IPS DF 4.7 (cell line): ENCODE data around the gene PIP4K2B.
"Not testable (repeated sequence)": the region's sequence is repeated elsewhere in the genome, so short reads cannot be mapped to it uniquely, and the experiment has no call there.

Experiments
- DNase-seq: peaks from one replicate; pipeline ENCODE4 v3.0.0-alpha.2; 2013; ENCODE audit warnings: low spot score; ENCODE audit errors: extremely low read depth

Gene PIP4K2B

DNA sequence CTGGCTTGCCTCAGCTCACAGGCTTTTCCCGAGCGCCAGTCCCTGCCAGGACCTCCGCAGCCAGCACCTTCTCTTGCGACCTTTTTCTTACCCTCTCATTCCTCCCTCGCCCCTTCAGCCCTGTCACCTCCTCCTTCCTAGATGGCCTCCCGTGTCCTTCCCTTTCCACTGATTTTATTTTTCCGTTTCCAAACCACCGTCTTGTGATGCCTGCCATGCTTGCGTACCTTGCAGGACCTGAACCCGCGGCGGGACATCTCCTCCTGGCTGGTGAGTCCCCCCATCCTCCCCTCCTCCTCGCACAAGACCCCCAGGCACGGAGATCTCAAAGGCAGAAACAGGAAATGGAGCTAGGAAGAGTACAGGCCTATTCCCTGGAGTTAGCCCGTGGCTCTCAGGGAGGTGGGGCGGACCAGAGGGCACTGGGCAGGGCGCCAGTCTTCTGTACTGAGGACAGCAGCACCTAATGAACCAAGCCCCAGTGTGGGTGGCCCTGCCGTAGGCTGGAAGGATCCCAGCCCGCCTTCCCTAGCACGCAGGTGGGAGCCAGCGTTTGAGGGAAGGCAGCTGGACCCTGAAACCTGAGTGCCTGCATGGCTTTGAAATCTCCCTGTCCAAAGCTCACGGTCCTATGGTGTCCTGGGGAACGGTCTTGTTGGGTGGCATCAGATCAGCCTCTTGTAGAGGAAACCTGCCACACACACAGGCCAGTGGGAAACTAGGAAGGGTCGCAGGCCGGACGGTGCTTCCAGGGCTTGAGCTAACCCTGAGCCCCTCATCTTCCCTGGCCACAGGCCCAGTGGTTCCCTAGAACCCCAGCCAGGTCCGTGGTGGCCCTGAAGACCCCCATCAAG, 68.6 kb downstream of the PIP4K2B start:
- no peak for DNase-seq

DNA sequence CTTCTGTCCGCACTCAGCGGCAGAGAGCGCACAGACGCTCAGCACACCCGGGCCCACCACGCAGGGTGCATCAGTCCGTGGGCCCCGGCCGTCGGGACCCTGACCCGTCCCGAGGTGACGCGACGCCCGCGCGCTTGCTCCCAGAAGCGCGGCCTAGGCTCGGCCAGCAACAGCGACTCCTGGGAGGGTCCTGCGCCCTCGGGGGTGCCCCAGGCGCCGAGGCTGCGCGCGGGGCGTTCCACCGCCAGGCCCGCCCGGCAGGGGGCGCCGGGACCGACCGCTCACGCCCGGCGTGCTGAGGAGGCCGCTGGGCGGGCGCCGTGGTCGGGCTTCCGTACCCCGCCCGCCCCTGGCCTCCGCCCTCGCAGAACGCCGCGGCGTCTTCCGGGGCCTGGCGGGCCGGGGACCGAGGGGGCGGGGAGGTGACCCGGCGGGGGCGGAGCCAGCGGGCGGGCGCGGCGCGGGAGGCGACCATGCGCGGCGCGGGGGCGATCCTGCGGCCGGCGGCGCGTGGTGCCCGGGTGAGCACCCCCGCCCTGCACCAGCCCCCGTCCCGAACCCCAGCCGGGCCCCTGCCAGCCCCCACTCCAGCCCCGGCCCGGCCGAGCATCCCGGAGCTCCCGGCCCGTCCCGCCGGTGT, 69.3 kb downstream of the PIP4K2B start, which contains the start of gene CISD3:
CISD3 (plus strand) TSS at position 456 of the 640 bp plus-strand sequence; CDS start at position 474, 18 bp downstream.
- no peak for DNase-seq

DNA sequence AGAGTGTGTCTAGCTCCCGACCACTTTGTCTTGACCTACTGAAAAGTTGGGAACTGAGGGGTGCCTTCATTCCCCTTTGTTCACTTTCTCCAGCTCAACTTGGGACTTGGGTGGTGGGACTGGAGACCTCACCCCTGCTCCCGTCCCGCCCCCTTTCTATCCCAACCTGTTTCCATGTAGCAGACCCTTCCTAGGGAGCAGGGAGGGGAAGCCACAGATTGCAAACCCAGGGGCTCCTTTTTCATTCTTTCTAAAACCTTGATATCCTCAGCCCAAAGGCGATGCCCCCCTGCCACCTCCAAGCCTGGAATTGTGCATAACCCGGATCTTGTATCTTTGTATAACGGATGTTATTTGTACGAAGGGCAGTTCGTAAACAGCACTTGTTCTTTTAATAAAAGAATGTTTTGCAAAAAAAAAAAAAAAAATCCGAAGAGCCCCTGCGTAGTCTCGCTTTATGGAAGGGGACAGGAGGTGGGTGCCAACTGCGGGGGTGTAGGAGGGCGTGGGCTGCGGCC, 69.9 kb downstream of the PIP4K2B start:
- no peak for DNase-seq

DNA sequence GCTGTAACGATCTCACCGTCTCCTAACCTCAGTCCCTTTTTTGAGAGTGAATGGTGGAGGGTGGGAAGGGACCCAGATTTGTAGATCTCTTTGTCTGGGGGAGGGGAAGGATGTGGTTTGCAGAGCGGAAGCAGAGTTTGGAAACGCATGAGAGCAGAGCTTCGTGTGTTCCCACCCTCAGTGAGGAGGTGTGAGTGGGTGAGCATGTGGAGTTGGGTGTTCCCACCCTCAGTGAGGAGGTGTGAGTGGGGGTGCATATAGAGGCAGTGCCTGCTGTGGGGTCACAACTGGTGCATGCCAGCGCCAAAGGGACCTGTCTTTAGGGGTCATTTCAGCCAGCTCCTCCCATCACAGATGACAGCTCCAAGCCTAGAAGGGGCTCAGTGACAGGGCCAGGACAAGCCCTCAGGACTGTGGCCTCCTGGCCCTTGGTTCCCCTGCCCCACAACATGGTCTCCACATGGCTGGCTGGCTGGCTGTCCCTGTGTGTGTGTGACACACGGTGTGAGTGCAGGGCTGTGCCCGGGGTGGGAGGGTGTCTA, 71.0 kb downstream of the PIP4K2B start:
- no peak for DNase-seq

DNA sequence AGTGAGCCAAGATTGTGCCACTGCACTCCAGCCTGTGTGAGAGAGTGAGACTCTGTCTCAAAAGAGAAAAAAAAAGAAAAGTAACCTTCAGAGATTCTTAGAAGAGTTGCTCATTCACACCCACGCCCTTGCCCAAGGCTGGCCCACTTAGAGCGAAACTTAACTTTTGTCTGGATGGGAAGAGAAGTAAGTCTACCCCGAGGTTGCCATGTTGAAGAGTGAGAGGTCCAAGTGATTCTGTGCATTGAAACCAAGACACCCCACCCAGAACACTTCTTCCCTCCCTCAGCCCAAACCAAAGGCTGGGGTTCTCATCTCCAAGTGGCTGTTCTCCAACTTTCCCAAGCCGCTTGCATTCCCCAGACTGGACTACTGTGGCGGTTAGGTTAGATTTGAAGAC, 71.6 kb downstream of the PIP4K2B start:
- no peak for DNase-seq

DNA sequence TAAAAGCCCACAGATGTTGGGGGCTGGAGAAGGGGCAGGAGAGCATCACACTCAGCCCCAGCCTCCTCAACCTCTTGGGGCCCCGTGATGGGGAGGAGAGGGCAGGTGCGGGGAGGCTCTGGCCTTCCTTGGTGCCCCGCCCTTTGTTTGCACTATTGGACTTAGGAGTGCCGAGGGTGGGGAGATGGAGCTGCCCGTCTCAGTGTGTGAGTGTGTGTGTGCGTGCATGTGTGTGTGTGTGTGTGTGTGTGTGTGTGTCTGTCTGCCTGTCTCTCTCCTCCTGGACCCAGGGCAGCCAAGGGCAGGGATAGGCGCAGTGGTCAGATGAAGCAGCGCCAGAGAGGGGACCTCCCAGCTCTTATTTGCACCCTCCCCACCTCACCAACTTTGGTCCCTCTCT, 73.2 kb downstream of the PIP4K2B start:
- DNase-seq = not testable (repeated sequence)

DNA sequence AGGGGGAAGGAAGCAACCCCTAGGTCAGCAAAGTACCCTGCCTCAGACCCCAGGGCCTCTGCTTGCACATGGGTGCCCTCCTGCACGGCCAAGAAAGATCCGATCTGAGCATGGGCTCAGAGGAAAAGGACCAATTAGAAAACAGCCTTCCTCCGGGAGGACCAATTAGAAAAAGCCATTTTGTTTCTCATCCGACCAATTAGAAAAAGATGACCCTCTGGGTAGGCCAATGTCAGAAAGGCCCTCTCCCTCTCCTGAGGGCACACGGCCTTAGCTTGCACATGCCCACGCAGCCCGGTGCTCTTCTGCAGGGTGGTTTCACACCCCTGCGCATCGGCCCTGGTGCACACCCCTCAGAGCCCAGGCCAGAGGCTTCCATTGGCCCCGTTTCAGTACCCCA, 74.3 kb downstream of the PIP4K2B start:
- no peak for DNase-seq

DNA sequence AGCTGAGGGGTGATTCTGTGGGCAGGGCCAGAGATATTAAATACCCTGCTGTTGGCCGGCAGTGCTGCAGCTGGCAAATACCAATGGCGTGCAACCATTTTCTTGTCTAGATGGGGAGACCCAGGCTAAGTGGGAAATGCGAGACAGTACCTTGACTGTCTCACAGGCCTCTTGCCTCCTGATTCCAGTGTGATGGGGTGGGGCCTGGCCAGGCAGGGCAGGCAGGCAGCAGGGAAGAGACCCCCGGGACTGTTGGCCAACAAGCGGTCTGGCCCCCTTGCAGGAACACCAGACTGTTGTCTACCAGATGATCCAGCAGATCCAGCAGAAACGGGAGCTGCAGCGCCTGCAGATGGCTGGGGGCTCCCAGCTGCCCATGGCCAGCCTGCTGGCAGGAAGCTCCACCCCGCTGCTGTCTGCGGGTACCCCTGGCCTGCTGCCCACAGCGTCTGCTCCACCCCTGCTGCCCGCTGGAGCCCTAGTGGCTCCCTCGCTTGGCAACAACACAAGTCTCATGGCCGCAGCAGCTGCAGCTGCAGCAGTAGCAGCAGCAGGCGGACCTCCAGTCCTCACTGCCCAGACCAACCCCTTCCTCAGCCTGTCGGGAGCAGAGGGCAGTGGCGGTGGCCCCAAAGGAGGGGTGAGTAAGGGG, 74.9 kb downstream of the PIP4K2B start:
- no peak for DNase-seq

DNA sequence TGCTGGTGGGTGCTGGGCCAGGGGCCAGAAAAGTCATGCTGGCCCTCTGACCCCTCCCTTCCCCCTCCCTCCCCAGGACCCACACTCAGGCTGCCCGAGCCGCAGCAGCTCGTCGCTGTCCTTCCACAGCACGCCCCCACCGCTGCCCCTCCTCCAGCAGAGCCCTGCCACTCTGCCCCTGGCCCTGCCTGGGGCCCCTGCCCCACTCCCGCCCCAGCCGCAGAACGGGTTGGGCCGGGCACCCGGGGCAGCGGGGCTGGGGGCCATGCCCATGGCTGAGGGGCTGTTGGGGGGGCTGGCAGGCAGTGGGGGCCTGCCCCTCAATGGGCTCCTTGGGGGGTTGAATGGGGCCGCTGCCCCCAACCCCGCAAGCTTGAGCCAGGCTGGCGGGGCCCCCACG, 77.6 kb downstream of the PIP4K2B start:
- DNase-seq = no peak

DNA sequence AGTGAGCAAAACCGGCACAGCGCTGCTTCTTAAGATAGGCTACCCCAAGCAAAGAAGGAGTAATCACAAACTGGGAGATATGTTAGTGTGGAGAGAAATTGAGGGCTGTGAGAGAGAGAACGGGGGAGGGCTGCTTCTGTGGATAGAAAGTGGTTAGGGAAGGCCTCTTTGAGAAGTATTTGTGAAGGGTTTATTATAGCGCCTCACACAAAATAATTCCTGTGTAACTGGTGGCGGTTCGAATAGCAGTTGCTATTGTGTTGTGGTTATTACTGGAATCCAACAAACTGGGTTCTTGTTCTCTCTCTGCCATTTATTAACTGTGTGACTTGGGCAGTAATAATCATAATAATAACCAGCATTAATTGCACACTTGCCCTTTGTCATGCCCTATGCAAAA, 78.4 kb downstream of the PIP4K2B start:
- DNase-seq = no peak

DNA sequence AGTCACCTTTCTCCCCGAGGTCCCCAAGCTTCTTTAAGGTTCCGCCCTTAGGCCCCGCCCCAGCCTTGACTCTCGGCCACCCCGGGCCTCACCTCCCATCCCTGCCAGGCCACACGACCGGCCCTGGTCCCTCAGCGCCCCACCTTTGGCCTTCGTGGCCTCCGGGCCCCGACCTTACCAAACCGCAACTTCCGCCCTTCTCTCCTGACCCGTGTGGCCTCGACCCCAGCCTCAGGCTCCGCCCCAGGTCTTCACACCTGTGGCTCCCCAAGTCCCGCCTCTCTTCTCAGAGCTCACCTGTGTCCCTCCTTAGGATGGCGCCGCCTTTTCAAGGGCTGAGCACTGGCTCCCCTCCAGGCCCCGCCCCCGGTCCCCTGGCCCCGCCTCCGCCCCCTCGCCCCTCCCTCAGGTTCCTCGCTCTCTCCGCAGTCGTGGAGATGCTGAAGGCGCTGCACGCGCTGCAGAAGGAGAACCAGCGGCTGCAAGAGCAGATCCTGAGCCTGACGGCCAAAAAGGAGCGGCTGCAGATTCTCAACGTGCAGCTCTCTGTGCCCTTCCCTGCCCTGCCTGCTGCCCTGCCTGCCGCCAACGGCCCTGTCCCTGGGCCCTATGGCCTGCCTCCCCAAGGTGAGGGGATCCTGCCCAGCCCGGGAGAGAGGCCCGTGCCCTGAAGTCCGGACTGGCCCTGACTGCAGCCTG, 79.3 kb downstream of the PIP4K2B start:
- no peak for DNase-seq

DNA sequence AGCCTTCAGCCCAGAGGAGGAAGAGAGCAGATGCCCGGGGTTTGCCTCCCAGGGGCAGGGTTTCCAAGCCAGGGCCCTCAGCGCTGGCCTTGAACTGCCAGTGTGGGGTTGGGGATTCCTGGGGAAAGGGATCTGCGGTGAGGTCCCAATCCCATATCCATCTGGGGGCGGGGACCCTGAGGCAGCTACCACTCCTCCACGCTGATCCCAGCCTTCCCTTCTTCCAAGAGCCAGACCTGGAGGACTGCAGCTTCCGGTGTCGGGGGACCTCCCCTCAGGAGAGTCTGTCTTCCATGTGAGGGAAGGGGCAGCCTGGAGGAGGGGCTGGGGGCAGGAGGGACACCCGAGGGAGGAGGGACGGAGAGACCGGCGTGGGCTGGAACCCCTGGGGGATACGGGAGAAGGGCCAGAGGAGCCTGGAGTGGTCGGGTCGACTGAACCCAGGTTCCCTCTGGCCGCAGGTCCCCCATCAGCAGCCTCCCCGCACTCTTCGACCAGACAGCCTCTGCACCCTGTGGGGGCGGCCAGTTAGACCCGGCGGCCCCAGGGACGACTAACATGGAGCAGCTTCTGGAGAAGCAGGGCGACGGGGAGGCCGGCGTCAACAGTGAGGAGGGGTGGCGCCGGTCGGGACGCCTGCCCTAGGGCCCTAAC, 79.9 kb downstream of the PIP4K2B start:
- no peak for DNase-seq

DNA sequence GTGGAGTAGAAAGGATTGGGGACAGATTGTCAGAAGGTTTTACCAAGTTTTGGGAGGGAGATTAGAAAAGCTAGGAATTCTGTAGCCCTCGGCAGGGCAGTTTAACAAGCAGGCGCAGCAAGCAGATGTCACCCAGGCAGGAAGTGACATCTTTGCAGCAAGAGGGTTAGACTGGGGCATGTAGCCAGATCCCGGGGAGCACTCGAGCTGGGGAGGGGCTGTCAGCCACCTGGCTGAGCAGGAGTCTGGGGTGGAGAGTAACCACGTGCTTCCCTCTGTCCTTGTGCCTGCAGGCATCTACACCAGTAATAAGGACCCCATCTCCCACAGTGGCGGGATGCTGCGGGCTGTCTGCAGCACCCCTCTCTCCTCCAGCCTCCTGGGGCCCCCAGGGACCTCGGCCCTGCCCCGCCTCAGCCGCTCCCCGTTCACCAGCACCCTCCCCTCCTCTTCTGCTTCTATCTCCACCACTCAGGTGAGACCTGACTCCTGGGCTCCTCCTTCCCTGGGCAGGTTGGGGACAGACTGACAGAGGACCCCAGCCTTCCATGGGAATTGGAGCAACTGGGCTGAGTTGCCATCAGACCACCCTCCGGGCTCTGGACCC, 82.1 kb downstream of the PIP4K2B start:
- DNase-seq = no peak

DNA sequence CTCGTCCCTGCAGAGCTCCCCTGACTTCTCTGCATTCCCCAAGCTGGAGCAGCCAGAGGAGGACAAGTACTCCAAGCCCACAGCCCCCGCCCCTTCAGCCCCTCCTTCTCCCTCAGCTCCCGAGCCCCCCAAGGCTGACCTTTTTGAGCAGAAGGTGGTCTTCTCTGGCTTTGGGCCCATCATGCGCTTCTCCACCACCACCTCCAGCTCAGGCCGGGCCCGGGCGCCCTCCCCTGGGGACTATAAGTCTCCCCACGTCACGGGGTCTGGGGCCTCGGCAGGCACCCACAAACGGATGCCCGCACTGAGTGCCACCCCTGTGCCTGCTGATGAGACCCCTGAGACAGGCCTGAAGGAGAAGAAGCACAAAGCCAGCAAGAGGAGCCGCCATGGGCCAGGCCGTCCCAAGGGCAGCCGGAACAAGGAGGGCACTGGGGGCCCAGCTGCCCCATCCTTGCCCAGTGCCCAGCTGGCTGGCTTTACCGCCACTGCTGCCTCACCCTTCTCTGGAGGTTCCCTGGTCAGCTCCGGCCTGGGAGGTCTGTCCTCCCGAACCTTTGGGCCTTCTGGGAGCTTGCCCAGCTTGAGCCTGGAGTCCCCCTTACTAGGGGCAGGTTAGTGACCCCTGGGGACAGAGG, 82.9 kb downstream of the PIP4K2B start:
- DNase-seq = no peak
